ENCODE results near the gene FBXL20. TPM values are rescaled to one million over a fixed set of nuclear protein-coding genes. Genes with fewer than 3 reads are reported as not detected.

Gene FBXL20
- total RNA-seq, 1 donor from 2014 or later: 28.0 TPM

DNA sequence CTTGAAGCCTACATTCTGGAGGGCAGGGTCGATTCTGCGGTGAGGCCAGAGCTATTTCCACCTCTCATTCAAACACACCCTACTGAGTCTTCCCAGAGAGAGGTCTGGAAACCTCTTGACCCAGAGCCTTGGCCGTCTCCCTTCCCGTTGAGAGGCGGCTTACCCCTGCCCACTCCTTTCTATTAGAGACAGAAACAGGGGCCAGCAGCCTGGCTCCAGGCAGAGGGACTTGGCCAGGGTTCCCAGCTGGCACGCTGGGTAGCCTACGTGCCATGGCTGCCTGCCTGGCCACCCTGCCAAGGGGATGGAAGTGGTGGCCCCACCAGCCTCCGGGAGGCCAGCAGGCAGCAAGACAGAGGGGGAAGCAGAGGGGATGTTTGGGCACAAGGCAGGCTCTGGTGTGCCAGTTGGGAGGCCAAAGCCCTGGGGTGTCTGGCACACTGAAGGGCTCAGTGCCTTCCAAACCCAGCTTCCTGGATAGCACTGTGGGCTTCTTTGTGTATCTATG, 181.7 kb downstream of the FBXL20 start:
- Mint-ChIP-seq H3K9me3 (ENCODE audit: unreplicated experiment) (no peaks in the 10 kb centered on the region), H3K27me3 (ENCODE audit: unreplicated experiment) (peaks cover 22% of the 10 kb centered on the region)
- TF ChIP-seq, protein P1, sequence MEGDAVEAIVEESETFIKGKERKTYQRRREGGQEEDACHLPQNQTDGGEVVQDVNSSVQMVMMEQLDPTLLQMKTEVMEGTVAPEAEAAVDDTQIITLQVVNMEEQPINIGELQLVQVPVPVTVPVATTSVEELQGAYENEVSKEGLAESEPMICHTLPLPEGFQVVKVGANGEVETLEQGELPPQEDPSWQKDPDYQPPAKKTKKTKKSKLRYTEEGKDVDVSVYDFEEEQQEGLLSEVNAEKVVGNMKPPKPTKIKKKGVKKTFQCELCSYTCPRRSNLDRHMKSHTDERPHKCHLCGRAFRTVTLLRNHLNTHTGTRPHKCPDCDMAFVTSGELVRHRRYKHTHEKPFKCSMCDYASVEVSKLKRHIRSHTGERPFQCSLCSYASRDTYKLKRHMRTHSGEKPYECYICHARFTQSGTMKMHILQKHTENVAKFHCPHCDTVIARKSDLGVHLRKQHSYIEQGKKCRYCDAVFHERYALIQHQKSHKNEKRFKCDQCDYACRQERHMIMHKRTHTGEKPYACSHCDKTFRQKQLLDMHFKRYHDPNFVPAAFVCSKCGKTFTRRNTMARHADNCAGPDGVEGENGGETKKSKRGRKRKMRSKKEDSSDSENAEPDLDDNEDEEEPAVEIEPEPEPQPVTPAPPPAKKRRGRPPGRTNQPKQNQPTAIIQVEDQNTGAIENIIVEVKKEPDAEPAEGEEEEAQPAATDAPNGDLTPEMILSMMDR (IDR thresholded peaks at IDR 0.05): no peak

DNA sequence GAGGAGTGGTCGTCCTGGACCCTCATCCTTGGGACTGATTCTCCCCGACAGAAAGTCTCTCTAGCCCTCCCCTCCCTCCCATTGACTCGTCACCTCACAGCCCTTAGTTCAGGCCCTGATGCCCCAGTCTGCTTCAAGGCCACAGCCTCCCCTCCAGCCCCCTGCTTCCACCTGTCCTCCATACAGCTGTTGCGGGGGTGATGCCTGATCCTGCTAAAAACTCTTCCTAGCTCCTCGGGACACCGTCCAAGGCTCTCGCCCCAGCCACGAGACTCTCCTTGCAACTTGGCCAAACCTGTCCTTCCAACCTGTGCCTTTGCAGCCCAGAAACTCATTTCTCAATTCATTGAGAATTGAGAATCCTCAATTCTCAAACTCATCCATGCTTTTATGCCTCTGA, 182.5 kb downstream of the FBXL20 start:
- H3K27me3 Mint-ChIP-seq (ENCODE audit: unreplicated experiment): peaks cover 18% of the 10 kb centered on the region
- H3K36me3 Mint-ChIP-seq (ENCODE audit: unreplicated experiment): no peaks in the 10 kb centered on the region
- no peak overlapping the region for H3K4me3 Mint-ChIP-seq (ENCODE audit: unreplicated experiment)
- TF ChIP-seq, protein P1 (IDR thresholded peaks at IDR 0.05): no peak
- DNase-seq (ENCODE audit: extremely low spot score, unreplicated experiment): no peak
- peaks cover 14% of the 10 kb centered on the region for H3K4me1 Mint-ChIP-seq (ENCODE audit: unreplicated experiment)
- H3K27ac Mint-ChIP-seq (ENCODE audit: unreplicated experiment): no peak overlapping the region
- no peaks in the 10 kb centered on the region for H3K9me3 Mint-ChIP-seq (ENCODE audit: unreplicated experiment)

More for the DNA sequence above, 181.7 kb downstream of the FBXL20 start:
- Mint-ChIP-seq H3K36me3 (ENCODE audit: unreplicated experiment) (no peaks in the 10 kb centered on the region), H3K4me1 (ENCODE audit: unreplicated experiment) (peaks cover 15% of the 10 kb centered on the region), H3K4me3 (ENCODE audit: unreplicated experiment) (no peak overlapping the region), H3K27ac (ENCODE audit: unreplicated experiment) (no peak overlapping the region)
- DNase-seq (ENCODE audit: extremely low spot score, unreplicated experiment): no peak

DNA sequence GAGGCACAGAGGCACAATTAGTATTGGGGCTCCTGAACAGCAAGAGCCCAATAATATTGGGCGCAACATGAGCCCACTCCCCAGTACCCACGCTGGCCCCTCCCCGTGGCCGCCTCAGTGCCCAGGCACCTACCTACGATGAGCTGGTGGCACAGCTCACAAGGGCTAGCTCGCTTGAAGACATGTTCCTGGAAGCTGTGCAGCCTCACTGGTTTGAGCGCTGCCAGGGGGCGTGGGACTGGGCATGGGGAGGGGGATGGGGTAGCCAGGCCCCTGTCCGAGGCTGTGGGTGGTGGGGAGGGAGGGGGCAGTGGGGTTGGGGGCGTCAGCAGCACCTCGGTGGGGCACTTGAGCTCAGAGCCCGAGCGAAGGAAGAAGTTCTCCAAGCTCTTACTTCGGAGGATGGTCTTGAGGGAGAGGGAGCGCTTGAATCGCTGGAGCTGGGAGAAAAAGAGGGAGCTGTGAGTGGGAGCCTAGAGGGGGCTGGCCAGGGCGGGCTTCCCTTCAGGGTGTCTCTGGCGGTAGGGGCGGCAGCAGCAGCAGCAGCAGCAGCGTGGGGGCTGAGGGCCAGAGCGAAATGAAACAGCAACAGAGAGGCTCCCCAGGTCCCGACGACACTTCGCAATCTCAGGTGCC, 183.6 kb downstream of the FBXL20 start:
- Mint-ChIP-seq H3K4me1 (ENCODE audit: unreplicated experiment) (peaks cover 8% of the 10 kb centered on the region), H3K27me3 (ENCODE audit: unreplicated experiment) (peaks cover 17% of the 10 kb centered on the region), H3K36me3 (ENCODE audit: unreplicated experiment) (no peaks in the 10 kb centered on the region), H3K4me3 (ENCODE audit: unreplicated experiment) (no peak overlapping the region), H3K9me3 (ENCODE audit: unreplicated experiment) (no peaks in the 10 kb centered on the region), H3K27ac (ENCODE audit: unreplicated experiment) (no peak overlapping the region)
- DNase-seq (ENCODE audit: extremely low spot score, unreplicated experiment): no peak
- TF ChIP-seq, protein P1 (IDR thresholded peaks at IDR 0.05): no peak

DNA sequence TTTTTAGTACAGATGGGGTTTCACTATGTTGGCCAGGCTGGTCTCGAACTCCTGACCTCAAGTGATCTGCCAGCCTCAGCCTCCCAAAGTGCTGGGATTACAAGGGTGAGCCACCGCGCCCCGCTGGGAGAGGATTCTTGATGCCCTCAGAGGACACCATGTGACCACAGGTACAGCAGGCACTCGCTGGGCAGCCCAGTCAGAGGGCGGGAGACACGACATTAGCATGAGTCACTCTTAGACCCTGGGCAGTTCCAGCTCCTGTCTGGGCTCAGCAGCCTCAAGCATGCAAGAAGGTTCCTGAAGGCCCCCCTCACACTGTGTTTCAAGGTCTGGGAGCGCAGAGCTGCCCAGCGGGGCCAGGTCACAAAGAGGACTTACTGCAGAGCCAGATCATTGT, 187.6 kb downstream of the FBXL20 start:
- Mint-ChIP-seq H3K36me3 (ENCODE audit: unreplicated experiment) (no peaks in the 10 kb centered on the region), H3K27me3 (ENCODE audit: unreplicated experiment) (peaks cover 11% of the 10 kb centered on the region), H3K27ac (ENCODE audit: unreplicated experiment) (no peak overlapping the region)

DNA sequence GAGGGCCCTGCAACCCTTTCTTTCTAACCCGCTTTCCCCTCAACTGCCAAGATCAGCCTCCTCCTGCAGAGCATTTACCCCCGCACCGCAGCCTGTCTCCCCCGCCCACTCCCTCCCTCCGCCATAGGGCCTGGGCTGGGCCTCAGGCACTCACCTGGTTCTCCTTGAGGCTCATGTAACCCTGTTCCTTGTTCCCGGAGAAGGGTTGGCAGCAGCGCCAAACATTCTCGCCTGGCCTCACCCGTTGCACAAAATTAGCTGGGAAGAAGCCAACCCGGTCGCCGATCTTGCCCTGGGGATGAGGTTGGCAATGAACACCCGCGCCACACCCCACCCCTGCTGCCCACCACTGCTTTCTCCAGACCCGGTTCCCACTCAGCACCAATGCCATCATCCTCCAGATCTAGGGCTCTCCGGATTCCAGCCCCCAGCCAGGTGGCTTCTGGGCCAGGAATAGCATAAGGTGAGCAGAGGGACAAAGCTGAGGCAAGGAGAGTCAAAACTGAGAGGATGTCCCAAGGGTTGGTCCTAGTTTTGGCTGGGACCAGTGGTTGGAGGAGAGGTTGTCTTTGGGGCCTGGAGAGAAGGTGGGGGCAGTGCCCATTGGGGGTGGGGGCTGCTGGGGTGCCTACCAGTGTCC, 188.5 kb downstream of the FBXL20 start:
- no peak overlapping the region for H3K27ac Mint-ChIP-seq (ENCODE audit: unreplicated experiment)
- H3K36me3 Mint-ChIP-seq (ENCODE audit: unreplicated experiment): no peaks in the 10 kb centered on the region
- H3K27me3 Mint-ChIP-seq (ENCODE audit: unreplicated experiment): peaks cover 7% of the 10 kb centered on the region
- no peaks in the 10 kb centered on the region for H3K9me3 Mint-ChIP-seq (ENCODE audit: unreplicated experiment)
- no peak for DNase-seq (ENCODE audit: extremely low spot score, unreplicated experiment)
- H3K4me1 Mint-ChIP-seq (ENCODE audit: unreplicated experiment): peaks cover 18% of the 10 kb centered on the region
- H3K4me3 Mint-ChIP-seq (ENCODE audit: unreplicated experiment): no peak overlapping the region
- TF ChIP-seq, protein P1 (IDR thresholded peaks at IDR 0.05): no peak

More for the DNA sequence above, 187.6 kb downstream of the FBXL20 start:
- Mint-ChIP-seq H3K9me3 (ENCODE audit: unreplicated experiment) (no peaks in the 10 kb centered on the region), H3K4me1 (ENCODE audit: unreplicated experiment) (peaks cover 16% of the 10 kb centered on the region), H3K4me3 (ENCODE audit: unreplicated experiment) (no peak overlapping the region)
- TF ChIP-seq, protein P1 (IDR thresholded peaks at IDR 0.05): no peak
- no peak for DNase-seq (ENCODE audit: extremely low spot score, unreplicated experiment)

All from osteocyte (in vitro differentiated cells).